ENCODE results near the gene KCNK3. TPM values are rescaled to one million over a fixed set of nuclear protein-coding genes. Genes with fewer than 3 reads are reported as not detected.

KCNK3 gene
- total and polyA plus RNA-seq, 2 of the 13 experiments (the other 11 are each of a cell fraction or from before 2014, with no cell fraction given) = not detected

DNA sequence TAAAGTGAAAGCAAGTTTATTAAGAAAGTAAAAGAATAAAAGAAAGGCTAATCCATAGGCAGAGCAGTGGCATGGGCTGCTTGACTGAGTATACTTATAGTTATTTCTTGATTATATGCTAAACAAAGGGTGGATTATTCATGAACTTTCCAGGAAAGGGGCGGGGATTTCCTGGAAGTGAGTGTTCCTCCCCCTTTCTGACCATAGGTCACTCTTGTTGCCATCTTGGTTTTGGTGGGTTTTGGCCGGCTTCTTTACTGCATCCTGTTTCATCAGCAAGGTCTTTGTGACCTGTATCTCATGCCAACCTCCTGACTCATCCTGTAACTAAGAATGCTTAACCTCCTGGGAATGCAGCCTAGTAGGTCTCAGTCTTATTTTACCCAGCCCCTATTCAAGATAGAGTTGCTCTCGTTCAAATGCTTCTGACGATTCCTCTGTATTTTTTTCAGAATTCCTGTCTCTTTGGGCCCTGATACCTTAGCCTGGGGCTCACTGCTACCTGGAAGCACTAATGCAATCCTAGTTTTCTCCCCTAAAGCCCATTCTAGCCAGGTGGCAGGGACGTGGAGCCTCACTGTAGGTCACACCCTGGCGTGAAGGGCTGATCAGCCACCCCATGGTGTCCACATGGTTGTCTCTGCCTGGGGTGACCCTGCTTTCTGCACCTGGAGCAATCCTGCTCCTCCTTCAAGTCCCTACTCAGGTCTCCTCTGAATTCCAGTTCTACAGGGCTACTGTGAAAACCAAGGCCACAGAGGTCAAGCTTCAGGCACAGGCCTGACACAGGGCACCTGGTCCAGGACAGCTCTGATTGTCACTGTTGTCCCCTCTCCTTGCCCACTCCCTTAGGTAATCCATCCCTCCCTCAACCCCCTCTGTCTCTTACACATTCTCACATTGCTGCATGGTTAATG, 65.6 kb downstream of the KCNK3 start (continued):
- TF ChIP-seq PCBP1 (IDR thresholded peaks at IDR 0.05; ENCODE audit: borderline replicate concordance, low read depth, low read length) (no peak), TARDBP (CRISPR knock-in tag; IDR thresholded peaks at IDR 0.05) (no peak), SIN3A (IDR thresholded peaks at IDR 0.05; ENCODE audit: borderline replicate concordance, low read depth, low read length) (no peak), ZNF570 (CRISPR knock-in tag; IDR thresholded peaks at IDR 0.05; ENCODE audit: borderline replicate concordance) (no peak), MIER3 (CRISPR knock-in tag; IDR thresholded peaks at IDR 0.05; ENCODE audit: borderline replicate concordance) (peak; percentile 45; the same call in 1 of the 2 replicates), ELF3 (CRISPR knock-in tag; IDR thresholded peaks at IDR 0.05) (peak; percentile 75), ZNF558 (CRISPR knock-in tag; IDR thresholded peaks at IDR 0.05; ENCODE audit: borderline replicate concordance) (no peak), HMGA1 (CRISPR knock-in tag; conservative IDR thresholded peaks at IDR 0.05) (no peak)
- TF ChIP-seq, protein P1, sequence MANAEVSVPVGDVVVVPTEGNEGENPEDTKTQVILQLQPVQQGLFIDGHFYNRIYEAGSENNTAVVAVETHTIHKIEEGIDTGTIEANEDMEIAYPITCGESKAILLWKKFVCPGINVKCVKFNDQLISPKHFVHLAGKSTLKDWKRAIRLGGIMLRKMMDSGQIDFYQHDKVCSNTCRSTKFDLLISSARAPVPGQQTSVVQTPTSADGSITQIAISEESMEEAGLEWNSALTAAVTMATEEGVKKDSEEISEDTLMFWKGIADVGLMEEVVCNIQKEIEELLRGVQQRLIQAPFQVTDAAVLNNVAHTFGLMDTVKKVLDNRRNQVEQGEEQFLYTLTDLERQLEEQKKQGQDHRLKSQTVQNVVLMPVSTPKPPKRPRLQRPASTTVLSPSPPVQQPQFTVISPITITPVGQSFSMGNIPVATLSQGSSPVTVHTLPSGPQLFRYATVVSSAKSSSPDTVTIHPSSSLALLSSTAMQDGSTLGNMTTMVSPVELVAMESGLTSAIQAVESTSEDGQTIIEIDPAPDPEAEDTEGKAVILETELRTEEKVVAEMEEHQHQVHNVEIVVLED (CRISPR knock-in tag; IDR thresholded peaks at IDR 0.05; ENCODE audit: borderline replicate concordance) = no peak
- TF ChIP-seq, protein P2, sequence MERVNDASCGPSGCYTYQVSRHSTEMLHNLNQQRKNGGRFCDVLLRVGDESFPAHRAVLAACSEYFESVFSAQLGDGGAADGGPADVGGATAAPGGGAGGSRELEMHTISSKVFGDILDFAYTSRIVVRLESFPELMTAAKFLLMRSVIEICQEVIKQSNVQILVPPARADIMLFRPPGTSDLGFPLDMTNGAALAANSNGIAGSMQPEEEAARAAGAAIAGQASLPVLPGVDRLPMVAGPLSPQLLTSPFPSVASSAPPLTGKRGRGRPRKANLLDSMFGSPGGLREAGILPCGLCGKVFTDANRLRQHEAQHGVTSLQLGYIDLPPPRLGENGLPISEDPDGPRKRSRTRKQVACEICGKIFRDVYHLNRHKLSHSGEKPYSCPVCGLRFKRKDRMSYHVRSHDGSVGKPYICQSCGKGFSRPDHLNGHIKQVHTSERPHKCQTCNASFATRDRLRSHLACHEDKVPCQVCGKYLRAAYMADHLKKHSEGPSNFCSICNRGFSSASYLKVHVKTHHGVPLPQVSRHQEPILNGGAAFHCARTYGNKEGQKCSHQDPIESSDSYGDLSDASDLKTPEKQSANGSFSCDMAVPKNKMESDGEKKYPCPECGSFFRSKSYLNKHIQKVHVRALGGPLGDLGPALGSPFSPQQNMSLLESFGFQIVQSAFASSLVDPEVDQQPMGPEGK (CRISPR knock-in tag; IDR thresholded peaks at IDR 0.05) = no peak
- TF ChIP-seq, protein P3, sequence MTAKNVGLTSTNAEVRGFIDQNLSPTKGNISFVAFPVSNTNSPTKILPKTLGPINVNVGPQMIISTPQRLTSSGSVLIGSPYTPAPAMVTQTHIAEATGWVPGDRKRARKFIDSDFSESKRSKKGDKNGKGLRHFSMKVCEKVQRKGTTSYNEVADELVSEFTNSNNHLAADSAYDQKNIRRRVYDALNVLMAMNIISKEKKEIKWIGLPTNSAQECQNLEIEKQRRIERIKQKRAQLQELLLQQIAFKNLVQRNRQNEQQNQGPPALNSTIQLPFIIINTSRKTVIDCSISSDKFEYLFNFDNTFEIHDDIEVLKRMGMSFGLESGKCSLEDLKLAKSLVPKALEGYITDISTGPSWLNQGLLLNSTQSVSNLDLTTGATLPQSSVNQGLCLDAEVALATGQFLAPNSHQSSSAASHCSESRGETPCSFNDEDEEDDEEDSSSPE (CRISPR knock-in tag; IDR thresholded peaks at IDR 0.05) = no peak
- TF ChIP-seq, protein P4, sequence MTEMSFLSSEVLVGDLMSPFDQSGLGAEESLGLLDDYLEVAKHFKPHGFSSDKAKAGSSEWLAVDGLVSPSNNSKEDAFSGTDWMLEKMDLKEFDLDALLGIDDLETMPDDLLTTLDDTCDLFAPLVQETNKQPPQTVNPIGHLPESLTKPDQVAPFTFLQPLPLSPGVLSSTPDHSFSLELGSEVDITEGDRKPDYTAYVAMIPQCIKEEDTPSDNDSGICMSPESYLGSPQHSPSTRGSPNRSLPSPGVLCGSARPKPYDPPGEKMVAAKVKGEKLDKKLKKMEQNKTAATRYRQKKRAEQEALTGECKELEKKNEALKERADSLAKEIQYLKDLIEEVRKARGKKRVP (CRISPR knock-in tag; IDR thresholded peaks at IDR 0.05) = peak in 1 of 2 experiments; percentile 98; a peak in 2 of 4 replicates
- TF ChIP-seq, protein P5, sequence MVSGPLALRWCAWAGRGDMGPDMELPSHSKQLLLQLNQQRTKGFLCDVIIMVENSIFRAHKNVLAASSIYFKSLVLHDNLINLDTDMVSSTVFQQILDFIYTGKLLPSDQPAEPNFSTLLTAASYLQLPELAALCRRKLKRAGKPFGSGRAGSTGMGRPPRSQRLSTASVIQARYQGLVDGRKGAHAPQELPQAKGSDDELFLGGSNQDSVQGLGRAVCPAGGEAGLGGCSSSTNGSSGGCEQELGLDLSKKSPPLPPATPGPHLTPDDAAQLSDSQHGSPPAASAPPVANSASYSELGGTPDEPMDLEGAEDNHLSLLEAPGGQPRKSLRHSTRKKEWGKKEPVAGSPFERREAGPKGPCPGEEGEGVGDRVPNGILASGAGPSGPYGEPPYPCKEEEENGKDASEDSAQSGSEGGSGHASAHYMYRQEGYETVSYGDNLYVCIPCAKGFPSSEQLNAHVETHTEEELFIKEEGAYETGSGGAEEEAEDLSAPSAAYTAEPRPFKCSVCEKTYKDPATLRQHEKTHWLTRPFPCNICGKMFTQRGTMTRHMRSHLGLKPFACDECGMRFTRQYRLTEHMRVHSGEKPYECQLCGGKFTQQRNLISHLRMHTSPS (CRISPR knock-in tag; IDR thresholded peaks at IDR 0.05; ENCODE audit: low read depth) = no peak
- TF ChIP-seq, protein P6, sequence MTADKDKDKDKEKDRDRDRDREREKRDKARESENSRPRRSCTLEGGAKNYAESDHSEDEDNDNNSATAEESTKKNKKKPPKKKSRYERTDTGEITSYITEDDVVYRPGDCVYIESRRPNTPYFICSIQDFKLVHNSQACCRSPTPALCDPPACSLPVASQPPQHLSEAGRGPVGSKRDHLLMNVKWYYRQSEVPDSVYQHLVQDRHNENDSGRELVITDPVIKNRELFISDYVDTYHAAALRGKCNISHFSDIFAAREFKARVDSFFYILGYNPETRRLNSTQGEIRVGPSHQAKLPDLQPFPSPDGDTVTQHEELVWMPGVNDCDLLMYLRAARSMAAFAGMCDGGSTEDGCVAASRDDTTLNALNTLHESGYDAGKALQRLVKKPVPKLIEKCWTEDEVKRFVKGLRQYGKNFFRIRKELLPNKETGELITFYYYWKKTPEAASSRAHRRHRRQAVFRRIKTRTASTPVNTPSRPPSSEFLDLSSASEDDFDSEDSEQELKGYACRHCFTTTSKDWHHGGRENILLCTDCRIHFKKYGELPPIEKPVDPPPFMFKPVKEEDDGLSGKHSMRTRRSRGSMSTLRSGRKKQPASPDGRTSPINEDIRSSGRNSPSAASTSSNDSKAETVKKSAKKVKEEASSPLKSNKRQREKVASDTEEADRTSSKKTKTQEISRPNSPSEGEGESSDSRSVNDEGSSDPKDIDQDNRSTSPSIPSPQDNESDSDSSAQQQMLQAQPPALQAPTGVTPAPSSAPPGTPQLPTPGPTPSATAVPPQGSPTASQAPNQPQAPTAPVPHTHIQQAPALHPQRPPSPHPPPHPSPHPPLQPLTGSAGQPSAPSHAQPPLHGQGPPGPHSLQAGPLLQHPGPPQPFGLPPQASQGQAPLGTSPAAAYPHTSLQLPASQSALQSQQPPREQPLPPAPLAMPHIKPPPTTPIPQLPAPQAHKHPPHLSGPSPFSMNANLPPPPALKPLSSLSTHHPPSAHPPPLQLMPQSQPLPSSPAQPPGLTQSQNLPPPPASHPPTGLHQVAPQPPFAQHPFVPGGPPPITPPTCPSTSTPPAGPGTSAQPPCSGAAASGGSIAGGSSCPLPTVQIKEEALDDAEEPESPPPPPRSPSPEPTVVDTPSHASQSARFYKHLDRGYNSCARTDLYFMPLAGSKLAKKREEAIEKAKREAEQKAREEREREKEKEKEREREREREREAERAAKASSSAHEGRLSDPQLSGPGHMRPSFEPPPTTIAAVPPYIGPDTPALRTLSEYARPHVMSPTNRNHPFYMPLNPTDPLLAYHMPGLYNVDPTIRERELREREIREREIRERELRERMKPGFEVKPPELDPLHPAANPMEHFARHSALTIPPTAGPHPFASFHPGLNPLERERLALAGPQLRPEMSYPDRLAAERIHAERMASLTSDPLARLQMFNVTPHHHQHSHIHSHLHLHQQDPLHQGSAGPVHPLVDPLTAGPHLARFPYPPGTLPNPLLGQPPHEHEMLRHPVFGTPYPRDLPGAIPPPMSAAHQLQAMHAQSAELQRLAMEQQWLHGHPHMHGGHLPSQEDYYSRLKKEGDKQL (CRISPR knock-in tag; IDR thresholded peaks at IDR 0.05; ENCODE audit: low read depth) = no peak

Measured in HepG2 (cell line).